Gastrocnemius medialis (tissue), 4 donors: ENCODE data around the gene LAP3. TPM values are rescaled to one million over a fixed set of nuclear protein-coding genes. Genes with fewer than 3 reads are reported as not detected.
A peak's percentile ranks its signal among the peaks of the same experiment; 100 is the strongest.

Experiments
- ATAC-seq, 2 donors: fragments of 150-250 bp; one replicate each; pipeline ENCODE4 v1.9.1; 2016
- DNase-seq, 2 donors: peaks; one replicate each; pipeline ENCODE4 v3.0.0-alpha.2; 2019
- H3K27ac ChIP-seq, 4 donors: fragments of 200-600 bp; sonication (generic); 1 replicate in 1 of 4; 2 replicates in 3 of 4; pipeline ENCODE4 v1.5.1; 2016 to 2018; ENCODE audit warnings: mild to moderate bottlenecking in 2 of 4, moderate library complexity in 1 of 4
- H3K27me3 ChIP-seq, 3 donors: fragments of 200-600 bp; sonication (generic) in 2 of 3; 1 replicate in 1 of 3; 2 replicates in 2 of 3; pipeline versions ENCODE4 v1.5.1 to v1.6.0; 2016 to 2019; ENCODE audit warnings: mild to moderate bottlenecking in 1 of 3, moderate library complexity in 1 of 3
- H3K36me3 ChIP-seq, 2 donors: fragments of 200-600 bp; sonication (generic) in 1 of 2; one replicate each; pipeline ENCODE4 v1.5.1; 2017 to 2018
- H3K4me1 ChIP-seq, 2 donors: fragments of 200-600 bp; sonication (generic) in 1 of 2; one replicate each; pipeline ENCODE4 v1.5.1; 2016 to 2017; ENCODE audit warnings: mild to moderate bottlenecking in 2 of 2
- H3K4me3 ChIP-seq, 4 donors: fragments of 200-600 bp; sonication (generic) in 3 of 4; 1 replicate in 1 of 4; 2 replicates in 3 of 4; pipeline ENCODE4 v1.5.1; 2016 to 2019; ENCODE audit warnings: mild to moderate bottlenecking in 2 of 4
- H3K9me3 ChIP-seq, 3 donors: fragments of 200-600 bp; sonication (generic) in 2 of 3; 1 replicate in 1 of 3; 2 replicates in 2 of 3; pipeline ENCODE4 v1.5.1; 2016 to 2019
- POLR2A ChIP-seq, 2 donors: fragments of 450-650 bp; IDR thresholded peaks; one replicate each; pipeline ENCODE4 v1.6.1; 2017; ENCODE audit warnings: antibody characterized with exemption in 2 of 2, mild to moderate bottlenecking in 2 of 2, moderate library complexity in 2 of 2
- in situ Hi-C, 4 donors: fragments of 200-750 bp; cut with MboI; loops; one replicate each; pipeline versions ENCODE4 v1.15.0 to v1.8.0; 2017; ENCODE audit warnings: low sequenced_read_pairs in 4 of 4
- intact Hi-C: fragments of 100-400 bp; cut with DNase I; formaldehyde crosslinking; loops from one replicate; pipeline ENCODE4 v1.15.1; 2023; ENCODE audit warnings: low total_unique reads
- total RNA-seq, 4 donors: library from RNA; depleted of rRNA; stranded (reverse); fragments of >200 nt; gene quantifications; one replicate each; pipeline versions ENCODE4 v1.1.0 to v1.2.3, GENCODE V29; 2016
- TF ChIP-seq, protein P1 (sequence below), 5 experiments: fragments of 450-650 bp in 3 of 5; fragments of 200-600 bp in 2 of 5; sonication (generic) in 2 of 5; IDR thresholded peaks in 4 of 5; conservative IDR thresholded peaks in 1 of 5; 1 replicate in 4 of 5; 2 replicates in 1 of 5; pipeline ENCODE4 v1.5.1; 2016 to 2019; ENCODE audit warnings: antibody characterized with exemption in 5 of 5, mild to moderate bottlenecking in 3 of 5, moderate library complexity in 3 of 5

LAP3 gene
- total RNA-seq, 4 donors from 2014 or later, result 63.7 to 85.2 (median 76.5) TPM

DNA sequence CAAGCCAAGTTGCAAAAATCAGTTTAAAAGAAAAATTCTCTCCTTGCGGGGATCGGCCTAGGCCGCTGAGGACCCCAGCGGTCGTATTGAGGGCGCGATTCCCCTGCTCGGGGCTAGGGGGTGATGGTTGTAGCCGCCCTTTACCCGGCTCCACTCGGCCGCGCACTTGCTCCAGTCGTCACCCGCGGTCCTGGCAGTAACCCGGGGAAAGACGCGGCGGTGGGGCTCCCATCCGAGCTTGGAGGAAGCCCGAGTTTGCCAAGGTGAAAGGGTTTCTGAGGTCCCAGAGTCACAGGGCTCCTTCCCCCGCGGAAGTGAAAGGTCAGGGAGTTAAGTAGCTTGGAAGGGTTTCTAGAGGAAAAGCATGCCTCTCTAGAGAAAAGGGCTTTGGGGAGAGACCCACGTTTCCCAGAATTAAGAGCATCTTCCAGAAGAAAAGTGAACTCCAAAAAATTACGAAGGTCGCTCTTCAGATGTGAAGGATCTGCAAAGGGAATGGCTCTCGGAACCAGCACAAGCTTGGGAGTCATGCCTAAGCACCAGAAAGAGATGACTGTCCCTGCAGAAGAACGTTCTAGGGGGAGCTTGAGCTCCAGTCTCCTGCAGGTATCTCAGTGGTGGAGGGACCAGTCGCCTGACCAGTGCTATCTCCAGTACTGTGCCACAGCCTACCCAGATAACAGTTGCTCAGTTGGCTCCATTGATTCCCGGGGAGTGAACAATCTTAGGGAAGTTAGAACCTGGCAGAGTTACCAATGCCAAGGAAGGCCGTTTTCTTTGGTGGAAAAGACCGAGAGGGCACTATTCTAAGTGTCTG is 875 bp downstream of the LAP3 start:
- Histone ChIP-seq H3K4me3 (peak overlapping the region; percentile 81 to 93 (median 87)), H3K36me3 (peaks cover 0 to 24% of the 10 kb centered on the region in 2 donors), H3K9me3 (no peaks in the 10 kb centered on the region), H3K4me1 (peaks cover 16 to 31% of the 10 kb centered on the region in 2 donors), H3K27ac (peak overlapping the region; percentile 86 to 95 (median 90)), H3K27me3 (no peaks in the 10 kb centered on the region)
- ATAC-seq, result peak; percentile 35 to 46
- DNase-seq, result peak; percentile 14 to 30
- in situ Hi-C loops (loop anchor here in 2 of 4 donors (10.0 to 25.0 kb wide), 2 partner anchors 227 to 434 kb away; partner anchors contain the start of gene LCORL (in 2 of the 2)), intact Hi-C loops (loop anchor here (1.0 to 2.0 kb wide), 5 partner anchors 36 to 443 kb away; partner anchors contain the start of genes DCAF16, LCORL, MED28 and NCAPG)
- TF ChIP-seq, protein P1, sequence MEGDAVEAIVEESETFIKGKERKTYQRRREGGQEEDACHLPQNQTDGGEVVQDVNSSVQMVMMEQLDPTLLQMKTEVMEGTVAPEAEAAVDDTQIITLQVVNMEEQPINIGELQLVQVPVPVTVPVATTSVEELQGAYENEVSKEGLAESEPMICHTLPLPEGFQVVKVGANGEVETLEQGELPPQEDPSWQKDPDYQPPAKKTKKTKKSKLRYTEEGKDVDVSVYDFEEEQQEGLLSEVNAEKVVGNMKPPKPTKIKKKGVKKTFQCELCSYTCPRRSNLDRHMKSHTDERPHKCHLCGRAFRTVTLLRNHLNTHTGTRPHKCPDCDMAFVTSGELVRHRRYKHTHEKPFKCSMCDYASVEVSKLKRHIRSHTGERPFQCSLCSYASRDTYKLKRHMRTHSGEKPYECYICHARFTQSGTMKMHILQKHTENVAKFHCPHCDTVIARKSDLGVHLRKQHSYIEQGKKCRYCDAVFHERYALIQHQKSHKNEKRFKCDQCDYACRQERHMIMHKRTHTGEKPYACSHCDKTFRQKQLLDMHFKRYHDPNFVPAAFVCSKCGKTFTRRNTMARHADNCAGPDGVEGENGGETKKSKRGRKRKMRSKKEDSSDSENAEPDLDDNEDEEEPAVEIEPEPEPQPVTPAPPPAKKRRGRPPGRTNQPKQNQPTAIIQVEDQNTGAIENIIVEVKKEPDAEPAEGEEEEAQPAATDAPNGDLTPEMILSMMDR (IDR thresholded peaks at IDR 0.05 in 4 of 5, conservative IDR thresholded peaks at IDR 0.05 in 1 of 5), result peak in 1 of 5 experiments; percentile 12
- no peak for TF ChIP-seq POLR2A (IDR thresholded peaks at IDR 0.05)

DNA sequence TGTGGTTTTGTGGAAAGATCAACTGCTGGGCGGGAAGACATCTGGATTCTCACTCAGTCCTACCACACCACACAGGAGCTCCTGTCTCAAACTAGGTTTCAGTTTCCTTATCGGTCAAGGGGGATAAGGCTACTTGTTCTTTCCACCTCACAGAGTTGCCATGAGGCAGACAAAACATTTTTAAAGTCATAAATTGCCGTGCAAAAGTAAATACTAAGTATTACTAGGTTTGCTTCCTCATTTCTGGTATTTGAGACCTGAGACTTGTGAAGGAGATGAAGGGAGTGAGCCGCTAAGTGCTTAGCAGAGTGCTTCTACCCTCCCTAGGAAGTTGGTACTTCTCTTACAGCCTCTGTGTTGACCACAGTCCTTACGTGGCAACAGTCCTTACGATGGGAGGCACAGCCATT is 1.5 kb downstream of the LAP3 start:
- H3K27ac ChIP-seq, result peak overlapping the region; percentile 86 to 95 (median 90)
- peaks cover 0 to 30% of the 10 kb centered on the region in 2 donors for H3K36me3 ChIP-seq
- DNase-seq, result no peak
- TF ChIP-seq, protein P1 (IDR thresholded peaks at IDR 0.05 in 4 of 5, conservative IDR thresholded peaks at IDR 0.05 in 1 of 5), result no peak
- no peak for TF ChIP-seq POLR2A (IDR thresholded peaks at IDR 0.05)
- H3K4me1 ChIP-seq, result peaks cover 16 to 37% of the 10 kb centered on the region in 2 donors
- ATAC-seq, result no peak
- no peaks in the 10 kb centered on the region for H3K9me3 ChIP-seq
- H3K4me3 ChIP-seq, result peak overlapping the region; percentile 81 to 93 (median 87)
- in situ Hi-C loops, result loop anchor here in 2 of 4 donors (10.0 to 25.0 kb wide), 2 partner anchors 226 to 434 kb away; partner anchors contain the start of gene LCORL (in 2 of the 2)
- no peaks in the 10 kb centered on the region for H3K27me3 ChIP-seq
- intact Hi-C loops, result loop anchor here (2.0 kb wide), 1 partner anchor 58 kb away; no protein-coding TSS in a partner anchor

DNA sequence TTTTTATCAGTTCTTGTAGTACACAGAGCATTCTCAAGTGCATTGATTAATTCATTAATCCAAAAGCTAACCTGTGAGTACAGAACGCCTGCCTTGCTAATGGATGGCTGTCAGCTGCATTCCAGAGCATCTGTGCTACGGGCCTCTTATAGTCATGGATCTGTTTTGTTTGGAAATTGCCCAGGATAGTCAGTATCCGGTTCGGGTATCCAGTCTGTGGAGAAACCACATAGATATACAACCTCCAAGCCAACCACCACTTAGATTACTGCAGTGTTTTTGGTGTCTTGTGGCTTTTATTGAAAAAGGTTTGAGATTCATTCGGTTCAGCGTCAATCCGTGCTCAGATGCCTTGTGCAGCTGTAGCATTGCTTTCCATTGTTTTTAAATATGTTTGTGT is 4.0 kb downstream of the LAP3 start:
- Histone ChIP-seq H3K27me3 (no peaks in the 10 kb centered on the region), H3K4me3 (peak overlapping the region in 2 of 4 donors; percentile 0 to 35), H3K27ac (peak overlapping the region in 3 of 4 donors; percentile 56 to 95 (median 86)), H3K36me3 (peaks cover 0 to 54% of the 10 kb centered on the region in 2 donors), H3K4me1 (peaks cover 16 to 41% of the 10 kb centered on the region in 2 donors), H3K9me3 (no peaks in the 10 kb centered on the region)
- DNase-seq (no peak), ATAC-seq (no peak)
- no peak for TF ChIP-seq POLR2A (IDR thresholded peaks at IDR 0.05)
- TF ChIP-seq, protein P1 (IDR thresholded peaks at IDR 0.05 in 4 of 5, conservative IDR thresholded peaks at IDR 0.05 in 1 of 5), result no peak
- intact Hi-C loops, result no loop called here
- in situ Hi-C loops, result loop anchor here in 2 of 4 donors (25.0 kb wide), 1 partner anchor 431 kb away; the partner anchor contains the start of gene LCORL (in 2 of the 2)

DNA sequence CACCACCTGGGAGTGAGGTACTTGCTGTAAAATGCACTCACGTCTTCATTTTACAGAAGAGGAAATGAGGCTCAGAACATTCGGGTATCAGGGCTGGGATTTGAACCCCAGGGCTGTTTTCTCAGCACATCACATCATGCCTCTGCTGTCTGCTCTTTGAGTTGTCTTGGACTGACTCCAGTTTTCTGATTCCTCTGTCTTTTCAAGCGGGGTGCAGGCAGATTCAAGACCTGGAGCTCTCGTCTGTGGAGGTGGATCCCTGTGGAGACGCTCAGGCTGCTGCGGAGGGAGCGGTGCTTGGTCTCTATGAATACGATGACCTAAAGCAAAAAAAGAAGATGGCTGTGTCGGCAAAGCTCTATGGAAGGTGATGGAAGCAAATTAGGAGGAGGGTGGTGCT is 6.3 kb downstream of the LAP3 start:
- ATAC-seq (no peak), DNase-seq (no peak)
- TF ChIP-seq, protein P1 (IDR thresholded peaks at IDR 0.05 in 4 of 5, conservative IDR thresholded peaks at IDR 0.05 in 1 of 5), result no peak
- no peak for TF ChIP-seq POLR2A (IDR thresholded peaks at IDR 0.05)
- intact Hi-C loops, result no loop called here
- in situ Hi-C loops, result loop anchor here in 2 of 4 donors (25.0 kb wide), 1 partner anchor 429 kb away; the partner anchor contains the start of gene LCORL (in 2 of the 2)
- Histone ChIP-seq H3K4me1 (peaks cover 12 to 47% of the 10 kb centered on the region in 2 donors), H3K36me3 (peaks cover 0 to 67% of the 10 kb centered on the region in 2 donors), H3K27me3 (no peaks in the 10 kb centered on the region), H3K27ac (peak overlapping the region in 1 of 4 donors; percentile 16), H3K9me3 (no peaks in the 10 kb centered on the region), H3K4me3 (no peak overlapping the region)
